Transverse colon (tissue), 4 donors: ENCODE measurements around the gene ZNF407. TPM values are rescaled to one million over a fixed set of nuclear protein-coding genes. Genes with fewer than 3 reads are reported as not detected.

Experiments used
- DNase-seq: peaks from one replicate; pipeline ENCODE4 v3.0.0-alpha.2; 2019
- H3K27ac ChIP-seq, 4 donors: fragments of 200-600 bp; sonication (generic); 2 replicates each; pipeline ENCODE4 v1.5.1; 2016 to 2018; ENCODE audit warnings: inconsistent platforms in 4 of 4
- H3K27me3 ChIP-seq: fragments of 200-600 bp; sonication (generic); 2 replicates; pipeline ENCODE4 v1.5.1; 2017; ENCODE audit warnings: inconsistent platforms
- H3K36me3 ChIP-seq, 4 donors: fragments of 200-600 bp; sonication (generic); 2 replicates each; pipeline ENCODE4 v1.5.1; 2017 to 2019; ENCODE audit warnings: inconsistent platforms in 4 of 4
- H3K4me1 ChIP-seq, 4 donors: fragments of 200-600 bp; sonication (generic); 2 replicates each; pipeline ENCODE4 v1.5.1; 2017 to 2020; ENCODE audit warnings: inconsistent platforms in 4 of 4
- H3K4me3 ChIP-seq, 4 donors: fragments of 200-600 bp; sonication (generic); 1 replicate in 1 of 4; 2 replicates in 3 of 4; pipeline versions ENCODE4 v1.5.1 to v1.6.1; 2017 to 2019; ENCODE audit warnings: inconsistent platforms in 4 of 4
- H3K9me3 ChIP-seq, 2 donors: fragments of 200-600 bp; sonication (generic); 2 replicates each; pipeline ENCODE4 v1.5.1; 2017 to 2019; ENCODE audit warnings: inconsistent platforms in 2 of 2
- CTCF ChIP-seq, 5 experiments: fragments of 200-600 bp in 3 of 5; fragments of 450-650 bp in 2 of 5; sonication (generic) in 3 of 5; IDR thresholded peaks; 1 replicate in 2 of 5; 2 replicates in 3 of 5; pipeline ENCODE4 v1.5.1; 2016 to 2017; ENCODE audit warnings: antibody characterized with exemption in 5 of 5, inconsistent platforms in 3 of 5, mild to moderate bottlenecking in 2 of 5, moderate library complexity in 1 of 5
- EP300 ChIP-seq: sonication (generic); formaldehyde crosslinking; IDR thresholded peaks from one replicate; pipeline ENCODE4 v1.6.1; 2017; ENCODE audit warnings: antibody characterized with exemption, low read depth
- POLR2A ChIP-seq: fragments of 450-650 bp; IDR thresholded peaks from one replicate; pipeline ENCODE4 v1.6.1; 2016; ENCODE audit warnings: antibody characterized with exemption, mild to moderate bottlenecking, moderate library complexity
- POLR2AphosphoS5 ChIP-seq, 3 donors: sonication (generic); formaldehyde crosslinking; IDR thresholded peaks; one replicate each; pipeline ENCODE4 v1.6.1; 2016; ENCODE audit warnings: antibody characterized with exemption in 3 of 3
- WGBS, 2 donors: methylation state at CpG; one replicate each; pipeline ENCODE4 v1.1.5; 2018; ENCODE audit warnings: low coverage in 1 of 2; 5-methylcytosine and 5-hydroxymethylcytosine counted together
- in situ Hi-C, 4 donors: fragments of 200-750 bp; cut with MboI; loops; one replicate each; pipeline versions ENCODE4 v1.15.0 to v1.15.1; 2017; ENCODE audit warnings: low sequenced_read_pairs in 3 of 4, low pct_ligation_motif_present in 1 of 4, low pct_unique_long_range_greater_than_20kb in 1 of 4
- intact Hi-C: fragments of 100-400 bp; cut with DNase I; formaldehyde crosslinking; loops from one replicate; pipeline ENCODE4 v1.15.1; 2023; ENCODE audit warnings: low total_unique reads
- total RNA-seq, 4 donors: library from RNA; depleted of rRNA; stranded (reverse); fragments of >200 nt; gene quantifications; one replicate each; pipeline ENCODE4 v1.1.0, GENCODE V29; 2016

The ZNF407 gene
- total RNA-seq, 4 donors from 2014 or later: 13.5 to 24.1 (median 20.1) TPM

GRCh38 chr18:75110311-75110710 lies 512.6 kb downstream of the ZNF407 start:
- no peaks in the 10 kb centered on the region for H3K4me1 ChIP-seq
- H3K36me3 ChIP-seq: no peaks in the 10 kb centered on the region
- H3K27ac ChIP-seq: no peak overlapping the region
- TF ChIP-seq EP300: no peak
- intact Hi-C loops (no loop called here), in situ Hi-C loops (no loop called here)
- H3K27me3 ChIP-seq: no peaks in the 10 kb centered on the region
- H3K4me3 ChIP-seq: no peak overlapping the region
- H3K9me3 ChIP-seq: no peaks in the 10 kb centered on the region
- no peak for DNase-seq
- 90 to 100% methylated on average over 1 to 9 of the region's 9 CpGs for WGBS, 2 donors

GRCh38 chr18:75110846-75111415 lies 513.3 kb downstream of the ZNF407 start:
- H3K27ac ChIP-seq: no peak overlapping the region
- no peaks in the 10 kb centered on the region for H3K36me3 ChIP-seq
- DNase-seq: no peak
- intact Hi-C loops: no loop called here
- no peaks in the 10 kb centered on the region for H3K27me3 ChIP-seq
- in situ Hi-C loops: no loop called here
- no peak overlapping the region for H3K4me3 ChIP-seq
- WGBS, 2 donors: 75 to 80% methylated on average over 4 to 8 of the region's 12 CpGs
- no peaks in the 10 kb centered on the region for H3K9me3 ChIP-seq
- TF ChIP-seq CTCF (IDR thresholded peaks at IDR 0.05) (no peak), POLR2A (no peak), POLR2AphosphoS5 (IDR thresholded peaks at IDR 0.05) (no peak), EP300 (no peak)
- no peaks in the 10 kb centered on the region for H3K4me1 ChIP-seq

GRCh38 chr18:75111760-75112159 lies 514.1 kb downstream of the ZNF407 start:
- Histone ChIP-seq H3K27ac (no peak overlapping the region), H3K9me3 (no peaks in the 10 kb centered on the region), H3K36me3 (no peaks in the 10 kb centered on the region), H3K4me1 (no peaks in the 10 kb centered on the region), H3K27me3 (no peaks in the 10 kb centered on the region), H3K4me3 (no peak overlapping the region)
- WGBS, 2 donors: 69 to 75% methylated on average over 4 to 8 of the region's 8 CpGs
- TF ChIP-seq POLR2AphosphoS5 (IDR thresholded peaks at IDR 0.05) (no peak), CTCF (IDR thresholded peaks at IDR 0.05) (no peak), EP300 (no peak), POLR2A (no peak)
- no peak for DNase-seq
- in situ Hi-C loops (no loop called here), intact Hi-C loops (no loop called here)

GRCh38 chr18:75112186-75113096 lies 514.8 kb downstream of the ZNF407 start:
- H3K4me1 ChIP-seq: no peaks in the 10 kb centered on the region
- H3K4me3 ChIP-seq: no peak overlapping the region
- intact Hi-C loops: no loop called here
- peak overlapping the region in 2 of 4 donors; percentile 22 to 27 for H3K27ac ChIP-seq
- in situ Hi-C loops: no loop called here
- 79 to 81% methylated on average over 5 to 16 of the region's 16 CpGs for WGBS, 2 donors
- H3K27me3 ChIP-seq: no peaks in the 10 kb centered on the region
- no peaks in the 10 kb centered on the region for H3K9me3 ChIP-seq
- no peaks in the 10 kb centered on the region for H3K36me3 ChIP-seq
- TF ChIP-seq CTCF (IDR thresholded peaks at IDR 0.05) (no peak), POLR2AphosphoS5 (IDR thresholded peaks at IDR 0.05) (peak in 1 of 3 donors; percentile 12), POLR2A (no peak)
- DNase-seq: no peak
